Renal cortical epithelial cell (primary cell): ENCODE measurements around the gene PPP3CA. TPM values are rescaled to one million over a fixed set of nuclear protein-coding genes. Genes with fewer than 3 reads are reported as not detected.
A peak's percentile ranks its signal among the peaks of the same experiment; 100 is the strongest.
"Not testable (repeated sequence)": the region's sequence is repeated elsewhere in the genome, so short reads cannot be mapped to it uniquely, and the experiment has no call there.

Experiments used
- DNase-seq: peaks from one replicate; pipeline ENCODE4 v3.0.0-alpha.2; 2011; ENCODE audit warnings: low read depth
- total RNA-seq: library from RNA; depleted of rRNA; stranded (reverse); fragments of >200 nt; gene quantifications from 2 replicates; pipeline ENCODE4 v1.2.3, GENCODE V29; 2014

Gene PPP3CA
- total RNA-seq, 1 donor from 2014 or later: 44.5 TPM

DNA sequence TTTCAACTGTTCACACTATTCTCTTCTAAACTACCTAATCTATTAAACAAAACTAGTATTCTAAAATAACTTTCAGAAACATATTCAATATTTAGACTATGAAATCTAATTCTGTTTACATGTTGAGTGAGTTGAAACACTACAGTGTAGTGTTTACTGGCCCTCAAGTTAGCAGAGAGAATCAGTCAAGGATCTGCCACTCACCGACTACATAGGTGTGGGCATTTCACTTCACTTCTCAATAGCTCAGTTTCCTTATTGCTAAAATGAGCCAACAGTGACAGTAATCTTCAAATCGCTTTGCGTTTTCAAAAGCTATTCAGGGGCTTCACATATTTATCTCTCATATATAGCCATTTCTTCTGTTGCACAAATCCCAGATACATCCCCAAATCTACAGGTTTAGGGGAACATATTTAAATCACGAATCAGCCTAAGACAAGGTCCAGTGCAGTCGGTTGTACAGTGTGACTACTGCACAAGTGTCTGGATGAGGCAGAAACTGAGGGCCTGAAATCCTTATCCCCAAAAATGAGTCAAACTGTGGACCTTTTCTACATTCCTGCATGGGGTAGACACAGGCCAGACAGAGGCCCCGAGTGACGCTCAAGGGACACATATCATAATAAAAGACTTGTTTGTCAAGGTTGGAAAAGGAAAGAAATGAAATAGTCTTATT, 129.8 kb downstream of the PPP3CA start:
- no peak for DNase-seq

GRCh38 chr4:101211146-101211553, 136.2 kb downstream of the PPP3CA start:
- DNase-seq: peak; percentile 41

DNA sequence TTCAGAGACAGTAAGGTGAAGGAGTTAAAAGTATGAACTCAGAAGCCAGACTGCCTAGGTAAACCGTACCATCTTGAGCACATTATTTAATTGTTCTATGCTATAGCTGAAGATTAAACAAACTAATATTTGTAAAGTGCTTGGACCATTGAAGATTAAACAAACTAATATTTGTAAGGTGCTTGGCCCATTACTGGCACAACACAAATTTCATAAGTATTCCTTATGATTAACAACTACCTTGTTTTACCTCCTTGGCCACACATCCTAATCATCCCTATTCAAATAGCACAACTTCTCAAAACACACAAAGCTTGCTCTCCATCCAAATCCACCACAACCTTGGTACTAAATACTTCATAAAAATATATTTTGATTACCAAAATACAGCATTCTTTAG, 137.0 kb downstream of the PPP3CA start:
- no peak for DNase-seq

DNA sequence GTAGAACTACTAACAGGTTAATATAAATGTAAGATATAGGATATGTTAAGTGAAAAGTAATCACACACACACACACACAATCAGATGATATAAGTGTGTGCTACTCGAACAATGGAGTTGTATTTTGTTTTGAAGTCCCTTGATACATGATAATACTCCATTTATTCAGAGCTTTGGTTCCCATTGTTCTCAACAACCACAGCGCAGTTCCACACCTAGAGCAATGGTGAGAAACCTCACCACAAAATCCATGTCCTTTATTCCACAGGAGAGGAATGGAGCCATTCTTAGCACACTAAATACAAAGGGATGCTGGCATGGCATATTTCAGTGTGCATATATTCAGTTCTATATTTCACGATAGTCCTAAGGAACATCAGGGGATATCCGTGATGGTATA, 139.2 kb downstream of the PPP3CA start:
- peak; percentile 41 for DNase-seq

GRCh38 chr4:101205916-101206315, 141.4 kb downstream of the PPP3CA start:
- peak; percentile 47 for DNase-seq

- DNase-seq: no peak
Observed at GRCh38 chr4:101201421-101201820, 145.9 kb downstream of the PPP3CA start.

GRCh38 chr4:101200561-101200960, 146.8 kb downstream of the PPP3CA start:
- peak; percentile 96 for DNase-seq

DNA sequence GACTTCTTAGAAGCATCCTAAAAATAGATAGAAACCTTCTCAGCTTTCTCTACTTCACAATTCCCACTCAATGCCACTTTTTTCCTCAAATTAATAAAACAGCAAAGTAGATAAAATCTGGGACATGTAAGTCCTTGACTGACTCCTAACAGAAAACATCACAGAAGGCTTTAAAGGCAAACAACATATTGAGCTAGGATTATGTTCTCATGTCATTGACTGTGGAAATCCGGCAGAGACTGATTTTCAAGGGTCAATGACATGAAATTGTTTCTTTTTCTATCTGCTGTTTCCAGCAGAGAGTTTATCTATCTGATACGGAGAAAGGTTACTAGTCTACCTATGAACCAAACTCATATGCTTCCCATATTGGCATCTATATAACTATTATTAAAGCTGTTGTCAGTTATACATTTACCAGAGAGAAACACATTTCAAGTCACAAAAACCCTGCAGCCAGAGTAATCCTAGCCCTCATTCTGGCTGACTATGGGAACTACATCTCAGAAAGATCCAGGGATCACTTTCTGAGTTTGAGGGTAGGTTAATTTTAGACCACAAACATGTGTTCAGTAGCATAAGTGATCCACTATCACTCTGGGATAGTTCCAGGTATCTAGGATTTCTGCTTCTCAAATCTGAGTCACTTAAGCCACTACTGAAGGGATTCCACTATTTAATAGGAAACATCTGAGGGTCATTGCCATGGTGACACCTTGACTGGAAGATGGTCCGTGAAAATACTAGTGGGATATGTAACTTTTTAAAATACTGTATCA, 147.6 kb downstream of the PPP3CA start:
- no peak for DNase-seq

DNA sequence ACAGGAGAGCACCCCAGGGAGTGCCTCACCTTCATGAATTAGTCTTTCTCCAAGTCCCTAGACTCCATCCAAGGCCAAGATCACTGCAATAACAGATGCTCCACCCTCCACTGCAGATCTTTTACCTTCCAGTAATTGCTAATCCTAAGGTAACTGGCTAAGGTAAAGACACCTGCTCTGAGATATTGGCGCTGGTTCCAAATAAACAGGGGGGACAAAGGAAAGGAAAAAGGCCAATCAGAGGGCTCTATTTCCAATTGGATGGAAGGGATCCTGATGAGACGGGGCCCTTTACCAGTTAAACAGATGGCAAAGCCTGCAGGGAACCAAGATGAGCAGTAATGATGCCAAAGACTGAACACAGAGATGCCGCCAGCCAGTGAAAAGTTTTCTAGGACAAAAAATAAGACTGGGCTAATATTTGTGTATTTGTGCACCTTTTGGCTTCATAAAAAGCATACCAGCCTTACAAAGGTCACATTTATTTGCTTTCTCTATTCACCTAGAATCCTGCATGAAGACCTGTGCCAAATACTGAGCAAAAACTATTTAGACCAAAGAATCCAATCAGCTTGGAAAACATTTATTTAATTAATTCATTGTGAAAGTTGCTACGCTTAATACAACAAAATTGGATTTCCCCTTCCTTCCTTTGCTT, 148.5 kb downstream of the PPP3CA start:
- no peak for DNase-seq

DNA sequence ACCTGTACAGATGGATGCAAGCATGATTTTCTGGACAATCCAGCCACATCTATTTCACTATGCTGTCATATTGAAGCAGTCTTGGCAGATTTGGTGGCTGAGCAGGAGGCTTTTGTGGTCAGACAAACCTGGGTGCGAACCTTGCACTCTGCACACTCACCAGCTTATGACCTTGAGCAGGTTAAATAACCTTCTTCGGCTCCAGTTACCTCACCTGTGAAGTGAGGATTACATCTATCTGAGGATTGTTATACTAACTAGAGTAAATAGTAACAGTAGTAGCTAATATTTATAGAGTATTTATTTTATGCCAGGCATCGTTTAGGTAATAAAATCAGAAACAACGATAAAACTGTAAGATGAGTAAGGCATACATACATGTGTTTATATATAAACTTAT, 150.0 kb downstream of the PPP3CA start:
- no peak for DNase-seq

DNA sequence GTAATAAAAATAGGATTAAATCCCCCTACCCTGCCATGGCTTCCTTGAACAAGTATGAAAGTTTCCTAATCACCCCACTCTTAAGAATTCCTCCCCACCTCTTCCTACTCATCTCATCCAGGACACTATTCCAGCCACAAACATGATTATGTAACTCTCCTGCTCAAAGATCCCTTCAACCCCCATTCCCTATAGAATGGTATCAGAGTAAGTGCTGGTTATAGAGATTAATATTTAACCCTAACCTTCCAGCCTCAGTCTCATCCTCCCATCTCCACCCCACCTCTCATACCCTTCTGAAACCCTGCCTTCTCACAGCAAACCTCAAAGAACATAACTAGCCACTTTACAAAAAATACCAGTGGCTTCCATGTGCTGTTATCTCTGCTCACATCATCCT, 155.1 kb downstream of the PPP3CA start:
- peak; percentile 47 for DNase-seq

DNA sequence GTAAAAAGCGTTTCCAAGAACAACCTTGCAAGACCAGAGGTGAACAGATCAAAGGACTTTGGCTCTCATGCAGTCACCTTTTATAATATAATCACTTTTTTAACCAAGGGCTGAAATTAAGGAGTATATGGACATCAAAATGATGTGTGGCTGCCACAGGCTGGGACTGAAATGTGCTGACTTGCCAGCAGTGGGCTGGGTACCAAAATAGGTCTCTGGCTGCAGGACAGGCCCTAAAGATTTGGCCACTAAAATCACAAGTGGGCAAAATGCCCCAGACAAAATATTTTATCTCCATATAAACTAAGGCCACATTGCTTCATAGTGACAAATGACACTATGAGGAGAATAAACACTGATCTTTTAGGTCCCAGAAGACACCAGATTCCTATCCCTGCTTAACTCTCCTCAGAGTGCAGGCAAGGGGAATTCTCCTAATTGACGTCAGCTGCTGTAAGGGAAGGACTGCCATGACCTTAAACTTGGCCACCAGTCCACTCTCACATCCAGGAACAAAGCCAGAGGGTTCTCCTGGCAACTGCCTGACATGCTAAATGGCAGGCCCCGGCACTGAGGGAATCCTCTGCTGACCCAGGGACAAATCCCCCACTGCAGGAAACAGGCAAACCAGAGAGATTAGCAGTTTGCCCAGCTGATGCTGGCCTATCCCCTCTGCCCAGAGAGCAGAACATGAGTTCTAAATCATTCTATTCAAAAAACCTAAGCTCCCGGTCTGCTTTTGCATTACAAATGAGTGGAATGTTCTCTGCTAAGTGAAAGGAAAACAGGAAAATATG, 155.8 kb downstream of the PPP3CA start:
- DNase-seq: peak; percentile 74

- DNase-seq: no peak
Observed at GRCh38 chr4:101190751-101191150, 156.6 kb downstream of the PPP3CA start.

DNA sequence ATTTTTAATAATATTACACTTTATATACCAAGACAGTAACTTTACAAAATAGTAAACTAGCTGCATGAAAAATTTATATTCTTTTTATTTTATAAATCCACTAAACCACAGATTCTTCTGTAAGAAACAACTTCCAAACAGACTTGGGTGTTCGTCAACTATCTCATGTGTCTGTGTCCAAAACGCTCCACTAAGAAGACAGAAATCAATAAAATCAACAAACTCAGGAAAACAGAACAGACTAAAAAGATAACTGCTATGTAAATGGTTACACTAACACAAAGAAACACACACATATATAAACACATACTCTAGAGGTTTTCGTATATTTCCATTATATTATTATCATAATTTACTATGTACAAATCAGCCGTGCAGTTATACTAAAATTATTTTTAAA, 158.4 kb downstream of the PPP3CA start:
- no peak for DNase-seq

GRCh38 chr4:101187841-101188240, 159.5 kb downstream of the PPP3CA start:
- DNase-seq: no peak

GRCh38 chr4:101186567-101187184, 160.7 kb downstream of the PPP3CA start:
- DNase-seq: no peak

DNA sequence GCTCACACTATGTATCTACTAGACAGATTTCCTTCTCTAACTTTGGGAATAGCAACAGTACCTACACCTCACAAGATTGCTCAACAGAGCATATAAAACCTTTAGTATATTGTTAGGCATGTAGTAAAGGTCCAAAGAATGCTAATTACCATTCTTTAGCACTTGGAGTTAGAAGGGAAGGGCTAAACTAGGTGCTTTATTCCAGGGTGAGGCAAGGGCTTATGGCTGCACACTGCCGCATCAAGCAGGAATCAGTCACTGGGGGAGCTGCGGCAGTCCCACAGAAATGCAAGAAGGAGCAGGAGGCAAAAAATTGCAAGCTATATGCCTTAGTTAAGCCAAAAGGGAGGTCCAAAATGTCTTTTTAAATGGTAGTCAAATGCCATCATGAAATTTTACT, 162.7 kb downstream of the PPP3CA start:
- peak; percentile 58 for DNase-seq

DNA sequence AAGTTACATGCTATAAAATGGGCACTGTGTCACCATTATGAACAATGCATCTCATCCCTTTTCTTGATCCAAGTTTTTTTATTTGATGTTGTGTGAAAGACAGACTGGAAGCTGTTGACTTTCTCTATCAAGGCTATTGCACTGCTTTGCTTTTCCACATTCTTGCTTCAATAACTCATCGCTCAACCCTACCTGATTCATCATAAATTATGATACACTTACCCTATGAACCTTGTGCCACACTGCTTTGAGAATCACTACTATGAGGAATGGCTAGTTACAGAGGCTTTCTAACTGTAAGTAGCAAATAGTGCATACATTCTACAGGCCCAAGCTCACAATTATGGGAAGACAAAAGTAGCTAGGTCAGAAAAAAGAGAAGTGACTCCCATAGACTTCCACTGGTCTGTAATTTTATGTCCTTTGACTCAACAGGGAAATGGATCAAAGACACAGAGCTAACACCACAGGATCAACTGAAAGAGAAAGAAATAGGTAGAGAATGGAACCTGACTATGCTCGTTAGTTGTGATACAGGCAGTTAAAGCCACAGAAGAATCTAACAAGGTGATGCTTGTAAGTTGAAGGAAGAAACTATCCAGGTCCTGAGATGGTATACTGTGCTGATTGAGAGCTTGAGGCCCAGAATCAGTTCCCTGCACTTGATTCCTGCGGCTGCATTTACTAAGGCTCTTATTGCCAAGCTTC, 163.5 kb downstream of the PPP3CA start:
- DNase-seq: peak; percentile 34

- DNase-seq: no peak
Observed at GRCh38 chr4:101183221-101183620, 164.1 kb downstream of the PPP3CA start.

GRCh38 chr4:101182688-101183087, 164.6 kb downstream of the PPP3CA start:
- not testable (repeated sequence) for DNase-seq

DNA sequence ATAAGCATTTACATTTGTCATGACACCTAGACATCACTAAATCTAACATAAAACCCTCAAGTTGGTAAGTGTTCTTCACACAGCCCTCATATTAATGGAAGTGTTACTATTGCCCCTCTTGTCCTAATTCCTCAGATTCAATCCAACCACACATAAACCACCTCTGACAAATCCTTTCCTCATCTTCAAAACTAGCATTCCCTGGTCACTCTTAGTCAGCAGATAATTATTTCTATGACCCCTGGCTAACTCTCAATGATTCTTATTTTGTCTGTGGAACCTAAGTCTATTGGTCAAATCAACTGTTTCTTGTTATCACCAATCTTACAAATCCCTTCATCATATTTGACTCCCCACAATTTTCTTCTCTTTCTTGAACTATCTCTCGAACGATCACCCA, 168.6 kb downstream of the PPP3CA start:
- peak; percentile 77 for DNase-seq
